ENCODE results near the gene PROCA1. TPM values are rescaled to one million over a fixed set of nuclear protein-coding genes. Genes with fewer than 3 reads are reported as not detected.
"Not testable (repeated sequence)": the region's sequence is repeated elsewhere in the genome, so short reads cannot be mapped to it uniquely, and the experiment has no call there.

PROCA1 gene
- total and polyA plus RNA-seq, 2 donors from 2014 or later, result 3.4 to 3.5 TPM

DNA sequence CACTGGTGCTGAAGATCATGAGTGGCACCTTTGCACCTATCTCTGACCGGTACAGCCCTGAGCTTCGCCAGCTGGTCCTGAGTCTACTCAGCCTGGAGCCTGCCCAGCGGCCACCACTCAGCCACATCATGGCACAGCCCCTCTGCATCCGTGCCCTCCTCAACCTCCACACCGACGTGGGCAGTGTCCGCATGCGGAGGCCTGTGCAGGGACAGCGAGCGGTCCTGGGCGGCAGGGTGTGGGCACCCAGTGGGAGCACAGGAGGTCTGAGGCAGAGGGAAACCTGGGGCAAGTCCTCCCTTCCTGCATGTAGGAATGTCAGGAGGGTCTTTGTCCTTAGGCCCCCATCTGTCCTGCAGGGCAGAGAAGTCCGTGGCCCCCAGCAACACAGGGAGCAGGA, 25.6 kb upstream of the PROCA1 start:
- Histone ChIP-seq H3K9me3 (ENCODE audit: control insufficient read depth in 2 of 3, insufficient read depth in 1 of 3, low read length in 3 of 3) (no peaks in the 10 kb centered on the region), H3K27ac (ENCODE audit: low read depth in 2 of 2, low read length in 2 of 2) (no peak overlapping the region), H3K36me3 (ENCODE audit: control insufficient read depth in 2 of 3, insufficient read depth in 3 of 3, low read length in 3 of 3) (peaks cover 0 to 2% (median 0%) of the 10 kb centered on the region in 3 donors), H3K4me1 (ENCODE audit: control insufficient read depth in 2 of 3, insufficient read depth in 2 of 3, low read depth in 1 of 3, low read length in 3 of 3) (no peaks in the 10 kb centered on the region), H3K9ac (ENCODE audit: low read length in 3 of 3) (no peak overlapping the region), H3K27me3 (ENCODE audit: control insufficient read depth, insufficient read depth, low read length) (no peaks in the 10 kb centered on the region), H3K4me3 (ENCODE audit: low read length in 3 of 3) (no peak overlapping the region)
- intact Hi-C loops (cut with DNase I), result no loop called here
- DNase-seq (peak in 1 of 5 donors; percentile 73), FAIRE-seq (no peak)
- TF ChIP-seq, protein P1, sequence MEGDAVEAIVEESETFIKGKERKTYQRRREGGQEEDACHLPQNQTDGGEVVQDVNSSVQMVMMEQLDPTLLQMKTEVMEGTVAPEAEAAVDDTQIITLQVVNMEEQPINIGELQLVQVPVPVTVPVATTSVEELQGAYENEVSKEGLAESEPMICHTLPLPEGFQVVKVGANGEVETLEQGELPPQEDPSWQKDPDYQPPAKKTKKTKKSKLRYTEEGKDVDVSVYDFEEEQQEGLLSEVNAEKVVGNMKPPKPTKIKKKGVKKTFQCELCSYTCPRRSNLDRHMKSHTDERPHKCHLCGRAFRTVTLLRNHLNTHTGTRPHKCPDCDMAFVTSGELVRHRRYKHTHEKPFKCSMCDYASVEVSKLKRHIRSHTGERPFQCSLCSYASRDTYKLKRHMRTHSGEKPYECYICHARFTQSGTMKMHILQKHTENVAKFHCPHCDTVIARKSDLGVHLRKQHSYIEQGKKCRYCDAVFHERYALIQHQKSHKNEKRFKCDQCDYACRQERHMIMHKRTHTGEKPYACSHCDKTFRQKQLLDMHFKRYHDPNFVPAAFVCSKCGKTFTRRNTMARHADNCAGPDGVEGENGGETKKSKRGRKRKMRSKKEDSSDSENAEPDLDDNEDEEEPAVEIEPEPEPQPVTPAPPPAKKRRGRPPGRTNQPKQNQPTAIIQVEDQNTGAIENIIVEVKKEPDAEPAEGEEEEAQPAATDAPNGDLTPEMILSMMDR (IDR thresholded peaks at IDR 0.05; ENCODE audit: borderline replicate concordance, extremely low read depth, insufficient read depth), result no peak

DNA sequence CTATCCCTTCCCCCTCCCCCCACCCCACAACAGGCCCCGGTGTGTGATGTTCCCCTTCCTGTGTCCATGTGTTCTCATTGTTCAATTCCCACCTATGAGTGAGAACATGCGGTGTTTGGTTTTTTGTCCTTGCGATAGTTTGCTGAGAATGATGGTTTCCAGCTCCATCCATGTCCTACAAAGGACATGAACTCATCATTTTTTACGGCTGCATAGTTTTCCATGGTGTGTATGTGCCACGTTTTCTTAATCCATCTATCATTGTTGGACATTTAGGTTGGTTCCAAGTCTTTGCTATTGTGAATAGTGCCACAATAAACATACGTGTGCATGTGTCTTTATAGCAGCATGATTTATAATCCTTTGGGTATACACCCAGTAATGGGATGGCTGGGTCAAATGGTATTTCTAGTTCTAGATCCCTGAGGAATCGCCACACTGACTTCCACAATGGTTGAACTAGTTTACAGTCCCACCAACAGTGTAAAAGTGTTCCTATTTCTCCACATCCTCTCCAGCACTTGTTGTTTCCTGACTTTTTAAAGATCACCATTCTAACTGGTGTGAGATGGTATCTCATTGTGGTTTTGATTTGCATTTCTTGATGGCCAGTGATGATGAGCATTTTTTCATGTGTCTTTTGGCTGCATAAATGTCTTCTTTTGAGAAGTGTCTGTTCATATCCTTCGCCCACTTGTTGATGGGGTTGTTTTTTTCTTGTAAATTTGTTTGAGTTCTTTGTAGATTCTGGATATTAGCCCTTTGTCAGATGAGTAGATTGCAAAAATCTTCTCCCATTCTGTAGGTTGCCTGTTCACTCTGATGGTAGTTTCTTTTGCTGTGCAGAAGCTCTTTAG, 24.5 kb upstream of the PROCA1 start:
- H3K27ac ChIP-seq (ENCODE audit: low read depth in 2 of 2, low read length in 2 of 2); H3K4me3 ChIP-seq (ENCODE audit: low read length in 3 of 3); H3K9me3 ChIP-seq (ENCODE audit: control insufficient read depth in 2 of 3, insufficient read depth in 1 of 3, low read length in 3 of 3); H3K36me3 ChIP-seq (ENCODE audit: control insufficient read depth in 2 of 3, insufficient read depth in 3 of 3, low read length in 3 of 3); FAIRE-seq; H3K4me1 ChIP-seq (ENCODE audit: control insufficient read depth in 2 of 3, insufficient read depth in 2 of 3, low read depth in 1 of 3, low read length in 3 of 3); H3K9ac ChIP-seq (ENCODE audit: low read length in 3 of 3); DNase-seq; H3K27me3 ChIP-seq (ENCODE audit: control insufficient read depth, insufficient read depth, low read length); intact Hi-C loops (cut with DNase I): not testable (repeated sequence)

DNA sequence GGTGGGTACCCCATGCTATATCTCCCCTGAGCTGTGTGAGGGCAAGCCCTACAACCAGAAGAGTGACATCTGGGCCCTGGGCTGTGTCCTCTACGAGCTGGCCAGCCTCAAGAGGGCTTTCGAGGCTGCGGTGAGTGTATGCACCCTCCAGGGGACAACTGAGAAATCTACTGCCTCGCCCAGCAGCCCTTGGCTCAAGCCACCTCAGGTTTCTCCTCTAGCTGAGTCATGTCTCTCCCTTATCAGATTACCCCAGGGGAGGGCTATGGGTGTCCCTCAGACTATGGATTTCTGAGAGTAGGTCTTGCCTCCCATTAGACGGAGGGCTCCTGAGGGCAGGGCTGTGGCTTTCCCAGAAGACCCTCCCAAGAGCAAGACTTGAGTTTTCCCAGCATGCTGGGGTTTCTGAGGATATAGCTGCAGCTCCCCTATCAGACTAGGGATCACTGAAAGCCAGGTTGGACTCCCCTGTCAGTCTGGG, 23.6 kb upstream of the PROCA1 start:
- TF ChIP-seq, protein P1 (IDR thresholded peaks at IDR 0.05; ENCODE audit: borderline replicate concordance, extremely low read depth, insufficient read depth), result no peak
- H3K36me3 ChIP-seq (ENCODE audit: control insufficient read depth in 2 of 3, insufficient read depth in 3 of 3, low read length in 3 of 3), result peaks cover 0 to 2% (median 0%) of the 10 kb centered on the region in 3 donors
- H3K27ac ChIP-seq (ENCODE audit: low read depth in 2 of 2, low read length in 2 of 2), result no peak overlapping the region
- FAIRE-seq (no peak), DNase-seq (peak in 1 of 5 donors; percentile 60)
- H3K4me3 ChIP-seq (ENCODE audit: low read length in 3 of 3), result no peak overlapping the region
- no peaks in the 10 kb centered on the region for H3K9me3 ChIP-seq (ENCODE audit: control insufficient read depth in 2 of 3, insufficient read depth in 1 of 3, low read length in 3 of 3)
- intact Hi-C loops (cut with DNase I), result no loop called here
- no peaks in the 10 kb centered on the region for H3K27me3 ChIP-seq (ENCODE audit: control insufficient read depth, insufficient read depth, low read length)
- H3K9ac ChIP-seq (ENCODE audit: low read length in 3 of 3), result no peak overlapping the region
- no peaks in the 10 kb centered on the region for H3K4me1 ChIP-seq (ENCODE audit: control insufficient read depth in 2 of 3, insufficient read depth in 2 of 3, low read depth in 1 of 3, low read length in 3 of 3)

DNA sequence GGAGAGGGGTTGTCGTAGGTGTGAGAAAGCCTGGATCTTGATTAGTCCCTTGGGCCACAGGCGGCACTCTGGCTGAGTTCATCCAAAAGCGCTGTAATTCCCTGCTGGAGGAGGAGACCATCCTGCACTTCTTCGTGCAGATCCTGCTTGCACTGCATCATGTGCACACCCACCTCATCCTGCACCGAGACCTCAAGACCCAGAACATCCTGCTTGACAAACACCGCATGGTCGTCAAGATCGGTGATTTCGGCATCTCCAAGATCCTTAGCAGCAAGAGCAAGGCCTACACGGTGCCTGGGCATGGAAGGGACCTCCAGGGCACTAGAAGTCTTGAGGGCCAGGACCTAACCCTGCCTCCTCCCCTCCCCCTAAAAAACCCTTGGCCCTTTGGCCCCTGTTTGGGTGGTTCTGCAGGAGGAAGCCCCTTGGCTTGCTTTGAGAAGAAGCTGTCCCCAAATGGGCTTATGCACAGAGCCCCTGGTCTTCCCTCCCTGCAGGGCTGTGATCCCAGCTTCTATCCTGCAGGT, 23.1 kb upstream of the PROCA1 start:
- no peaks in the 10 kb centered on the region for H3K4me1 ChIP-seq (ENCODE audit: control insufficient read depth in 2 of 3, insufficient read depth in 2 of 3, low read depth in 1 of 3, low read length in 3 of 3)
- no peak overlapping the region for H3K4me3 ChIP-seq (ENCODE audit: low read length in 3 of 3)
- no peak overlapping the region for H3K9ac ChIP-seq (ENCODE audit: low read length in 3 of 3)
- FAIRE-seq (no peak), DNase-seq (peak in 1 of 5 donors; percentile 41)
- TF ChIP-seq, protein P1 (IDR thresholded peaks at IDR 0.05; ENCODE audit: borderline replicate concordance, extremely low read depth, insufficient read depth), result no peak
- H3K9me3 ChIP-seq (ENCODE audit: control insufficient read depth in 2 of 3, insufficient read depth in 1 of 3, low read length in 3 of 3), result no peaks in the 10 kb centered on the region
- peaks cover 0 to 2% (median 0%) of the 10 kb centered on the region in 3 donors for H3K36me3 ChIP-seq (ENCODE audit: control insufficient read depth in 2 of 3, insufficient read depth in 3 of 3, low read length in 3 of 3)
- H3K27ac ChIP-seq (ENCODE audit: low read depth in 2 of 2, low read length in 2 of 2), result no peak overlapping the region
- H3K27me3 ChIP-seq (ENCODE audit: control insufficient read depth, insufficient read depth, low read length), result no peaks in the 10 kb centered on the region
- intact Hi-C loops (cut with DNase I), result no loop called here
